DMS79 treated with DMSO at 0.1 percent for 48 hours (cell line): Measurements from ENCODE around the gene GNE.
"Not testable (repeated sequence)": the region's sequence is repeated elsewhere in the genome, so short reads cannot be mapped to it uniquely, and the experiment has no call there.

Source experiments
- DNase-seq: peaks from one replicate; lab custom pipeline; 2025; lab: John Stamatoyannopoulos, UW

GNE gene

DNA sequence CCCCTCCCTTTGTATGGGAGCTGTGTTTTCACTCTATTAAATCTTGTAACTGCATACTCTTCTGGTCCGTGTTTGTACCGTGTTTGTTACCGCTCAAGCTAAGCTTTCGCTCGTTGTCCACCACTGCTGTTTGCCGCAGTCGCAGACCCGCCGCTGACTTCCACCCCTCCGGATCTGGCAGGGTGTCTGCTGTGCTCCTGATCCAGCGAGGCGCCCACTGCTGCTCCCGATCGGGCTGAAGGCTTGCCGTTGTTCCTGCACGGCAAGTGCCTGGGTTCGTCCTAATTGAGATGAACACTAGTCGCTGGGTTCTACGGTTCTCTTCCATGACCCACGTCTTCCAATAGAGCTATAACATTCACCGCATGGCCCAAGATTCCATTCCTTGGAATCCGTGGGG, 6.6 kb upstream of the GNE start:
- DNase-seq: no peak

DNA sequence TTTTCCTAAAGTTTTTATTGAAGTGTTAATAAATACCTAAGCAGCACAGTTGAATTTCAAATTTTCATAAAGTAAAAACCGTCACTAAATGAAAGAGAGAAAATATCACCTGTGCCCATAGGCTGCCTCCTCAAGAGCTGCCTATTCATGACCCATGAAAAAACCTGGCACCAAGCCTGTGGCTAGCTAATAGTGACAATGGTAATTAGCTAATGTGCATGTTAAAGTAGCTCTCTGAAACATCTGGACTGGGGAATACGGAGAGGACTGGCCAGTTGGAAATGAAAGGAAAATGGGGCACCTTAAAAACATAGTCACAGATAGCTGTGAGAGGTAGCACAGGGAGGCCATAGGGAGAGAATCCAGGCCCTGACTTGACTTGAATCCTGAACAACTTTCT, 5.4 kb upstream of the GNE start:
- peak; percentile 96 for DNase-seq

DNA sequence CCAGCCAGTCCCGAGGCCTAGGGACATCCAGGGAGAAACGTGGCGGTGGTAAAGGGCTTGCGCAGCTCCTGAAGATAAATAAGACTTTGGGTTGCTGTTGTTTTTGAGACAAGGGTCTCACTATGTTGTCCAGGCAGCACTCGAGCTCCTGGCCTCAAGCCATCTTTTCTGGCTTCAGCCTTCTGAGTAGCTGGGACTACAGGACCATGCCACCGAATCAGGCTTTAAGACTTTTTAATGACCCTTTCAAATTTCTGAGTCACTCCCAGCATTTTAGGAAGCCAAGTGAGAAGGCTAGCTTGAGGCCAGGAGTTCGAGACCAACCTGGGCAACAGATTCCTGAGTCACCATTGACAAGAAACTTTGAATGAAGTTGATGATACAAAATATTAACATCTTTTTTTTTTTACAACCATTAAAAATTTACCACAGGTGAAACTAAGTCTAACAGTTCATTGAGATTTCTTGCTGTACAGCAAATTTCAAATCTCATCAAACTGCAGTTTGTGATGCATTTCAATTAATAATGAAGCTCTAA, 817 bp upstream of the GNE start:
- DNase-seq: no peak

DNA sequence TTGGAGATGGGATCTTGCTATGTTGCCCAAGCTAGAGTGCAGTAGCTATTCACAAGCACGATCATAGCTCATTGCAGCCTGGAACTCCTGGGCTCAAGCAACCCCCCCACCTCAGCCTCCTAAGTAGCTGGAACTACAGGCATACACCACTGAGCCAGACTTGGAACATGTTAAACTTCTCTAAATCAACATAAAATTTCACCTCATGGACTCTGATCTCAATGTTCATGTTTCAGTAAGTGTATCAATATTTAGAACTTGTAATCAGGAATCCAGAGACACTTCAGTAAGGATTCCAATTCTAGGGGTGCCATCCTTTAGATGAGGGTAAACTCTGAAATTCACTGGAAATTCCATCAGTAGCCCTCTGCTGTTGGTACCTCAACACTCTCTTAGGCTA, 6.8 kb downstream of the GNE start:
- DNase-seq: no peak

DNA sequence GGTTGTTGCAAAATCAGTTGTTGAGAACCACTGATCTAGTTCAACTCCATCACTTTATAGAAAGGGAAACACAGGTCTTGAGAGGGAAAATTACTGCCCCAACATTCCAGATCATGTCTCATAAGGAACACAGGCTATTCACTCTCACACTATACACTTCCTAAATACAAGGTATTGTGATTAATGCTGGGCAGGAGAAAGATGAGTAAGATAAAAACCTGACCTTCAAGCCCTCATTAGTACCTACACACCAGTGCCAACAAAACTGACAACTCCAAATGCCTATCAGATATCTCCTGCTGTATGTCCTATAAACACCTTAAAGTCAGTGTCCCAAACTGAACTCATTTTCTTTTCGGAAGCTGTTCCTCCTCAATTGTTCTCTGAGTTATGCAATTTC, 8.2 kb downstream of the GNE start:
- no peak for DNase-seq

DNA sequence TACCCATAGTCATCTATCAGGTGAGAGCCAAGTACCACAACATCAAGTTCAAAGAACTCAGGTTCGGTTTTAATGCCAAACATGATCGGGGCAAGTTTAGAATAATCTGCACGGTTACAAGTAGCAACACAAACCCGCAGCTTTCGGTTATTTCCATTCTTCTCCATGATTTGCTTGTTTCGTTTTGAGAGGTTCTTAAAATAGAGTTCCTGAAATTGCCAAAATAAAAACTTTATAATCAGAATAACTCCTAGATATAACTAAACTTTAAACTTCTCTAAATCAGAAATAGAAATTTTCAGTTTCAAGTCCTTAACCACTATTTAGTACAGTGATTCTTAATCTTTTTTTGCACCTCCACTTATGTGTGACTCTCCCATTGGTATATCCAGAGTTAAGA, 9.1 kb downstream of the GNE start:
- DNase-seq: no peak

DNA sequence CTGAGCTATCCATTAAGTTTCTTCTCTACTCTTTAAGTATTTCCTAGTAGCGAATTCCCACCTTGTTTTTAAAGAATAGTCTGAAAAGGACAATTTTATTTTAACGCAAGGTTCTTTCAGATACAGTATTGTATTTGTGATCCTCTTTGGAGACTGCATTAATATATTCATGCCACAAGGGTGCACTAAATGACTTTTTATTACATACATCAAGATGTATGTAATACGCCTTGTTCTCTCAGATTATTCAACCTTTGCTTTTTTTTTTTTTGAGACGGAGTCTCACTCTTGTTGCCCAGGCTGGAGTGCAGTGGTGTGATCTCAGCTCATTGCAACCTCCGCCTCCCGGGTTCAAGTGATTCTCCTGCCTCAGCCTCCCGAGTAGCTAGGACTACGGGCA, 10.2 kb downstream of the GNE start:
- DNase-seq: not testable (repeated sequence)

DNA sequence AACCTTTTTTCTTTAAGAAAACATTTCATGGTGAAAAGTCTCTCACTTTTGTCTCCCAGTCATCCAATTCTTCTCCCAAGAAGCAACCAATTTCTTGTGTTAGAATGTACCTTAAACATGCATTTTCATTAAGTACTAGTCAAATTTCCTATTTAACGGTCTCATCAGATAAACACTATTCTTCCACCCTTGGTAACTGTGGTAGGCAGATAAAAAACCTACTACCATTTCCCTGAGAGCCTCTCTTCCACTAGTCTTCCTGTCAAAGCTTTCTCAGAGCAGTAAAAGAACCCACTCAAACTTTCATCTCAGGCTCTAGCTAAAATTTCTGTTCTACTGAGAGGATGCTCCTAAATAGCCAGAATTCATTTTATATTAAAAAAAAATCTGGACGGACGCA, 10.9 kb downstream of the GNE start:
- no peak for DNase-seq

DNA sequence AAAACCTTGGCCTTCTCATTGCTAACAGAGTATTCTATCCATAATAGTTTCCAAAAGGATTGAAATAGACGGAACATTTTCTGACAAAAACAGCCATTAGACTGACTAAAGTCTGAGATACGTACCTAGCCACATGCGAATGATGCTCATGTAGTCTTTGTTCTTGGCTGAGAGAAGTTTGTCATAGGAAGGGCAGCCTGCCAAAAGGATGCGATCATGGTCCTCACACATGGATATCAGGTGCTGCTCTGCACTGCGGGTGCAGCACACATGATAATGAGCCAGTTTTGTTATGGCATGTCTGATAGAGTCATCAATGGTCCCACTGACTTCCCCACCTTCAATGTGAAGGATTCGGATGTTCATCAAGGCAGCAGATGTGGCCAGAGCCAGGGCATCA, 12.3 kb downstream of the GNE start:
- no peak for DNase-seq

DNA sequence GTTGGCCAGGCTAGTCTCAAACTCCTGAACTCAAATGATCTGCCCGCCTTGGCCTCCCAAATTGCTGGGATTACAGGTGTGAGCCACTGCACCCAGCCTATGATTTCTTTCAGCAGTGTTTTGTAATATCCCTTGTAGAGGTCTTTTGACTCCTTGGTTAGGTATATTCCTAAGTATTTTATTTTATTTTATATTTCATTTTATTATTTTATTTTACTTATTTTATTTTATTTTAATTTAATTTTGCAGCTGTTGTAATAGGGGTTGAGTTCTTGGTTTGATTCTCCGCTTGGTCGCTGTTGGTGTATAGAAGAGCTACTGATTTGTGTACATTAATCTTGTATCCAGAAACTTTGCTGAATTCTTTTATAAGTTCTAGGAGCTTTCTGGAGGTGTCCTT, 18.6 kb downstream of the GNE start:
- not testable (repeated sequence) for DNase-seq

DNA sequence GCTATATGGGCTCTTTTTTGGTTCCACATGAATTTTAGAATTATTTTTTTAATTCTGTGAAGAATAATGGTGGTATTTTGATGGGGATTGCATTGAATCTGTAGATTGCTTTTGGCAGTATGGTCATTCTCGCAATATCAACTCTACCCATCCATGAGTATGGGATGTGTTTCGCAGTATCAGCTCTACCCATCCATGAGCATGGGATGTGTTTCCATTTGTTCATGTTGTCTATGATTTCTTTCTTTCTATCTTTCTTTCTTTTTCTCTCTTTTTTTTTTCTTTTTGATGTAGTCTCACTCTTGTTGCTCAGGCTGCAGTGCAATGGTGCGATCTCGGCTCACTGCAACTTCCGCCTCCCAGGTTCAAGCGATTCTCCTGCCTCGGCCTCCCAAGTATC, 19.0 kb downstream of the GNE start:
- not testable (repeated sequence) for DNase-seq

DNA sequence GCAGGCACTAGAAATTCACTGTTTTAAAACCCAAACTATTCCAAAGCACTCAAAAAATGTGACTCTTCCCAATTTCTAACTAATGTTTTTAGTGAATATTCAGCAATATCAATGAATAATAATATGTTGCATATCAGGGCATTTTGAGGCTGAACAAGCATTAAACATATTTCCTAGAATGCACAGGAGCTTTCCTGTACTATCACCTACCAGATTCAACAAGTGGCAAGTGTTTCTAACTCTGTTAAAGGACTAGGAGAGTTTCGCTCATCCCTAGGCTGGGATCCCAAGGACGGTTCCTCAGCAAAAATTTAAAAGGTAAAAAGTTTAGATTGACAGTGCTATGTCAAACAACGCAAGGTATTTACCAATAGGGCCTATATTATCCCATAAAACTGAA, 21.0 kb downstream of the GNE start:
- no peak for DNase-seq

DNA sequence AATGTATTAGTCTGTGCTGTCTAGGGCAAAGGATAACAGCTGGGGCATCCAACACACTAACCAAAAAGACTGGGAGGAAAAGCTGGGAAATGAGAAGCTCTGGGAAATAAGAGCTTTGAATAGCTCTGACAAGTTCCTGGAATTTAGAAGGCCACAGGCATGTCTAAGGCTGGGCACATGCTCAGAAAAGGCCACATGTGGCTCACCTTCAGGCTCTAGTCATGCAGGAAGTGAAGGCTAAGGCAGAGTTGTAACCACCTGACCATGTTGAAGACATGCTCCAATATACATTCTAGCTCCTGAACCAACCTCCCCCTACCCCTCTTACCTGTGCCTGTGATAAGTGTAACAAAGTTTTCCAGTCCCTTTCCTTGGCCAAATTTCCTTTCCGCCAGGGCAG, 35.8 kb downstream of the GNE start:
- DNase-seq: no peak

DNA sequence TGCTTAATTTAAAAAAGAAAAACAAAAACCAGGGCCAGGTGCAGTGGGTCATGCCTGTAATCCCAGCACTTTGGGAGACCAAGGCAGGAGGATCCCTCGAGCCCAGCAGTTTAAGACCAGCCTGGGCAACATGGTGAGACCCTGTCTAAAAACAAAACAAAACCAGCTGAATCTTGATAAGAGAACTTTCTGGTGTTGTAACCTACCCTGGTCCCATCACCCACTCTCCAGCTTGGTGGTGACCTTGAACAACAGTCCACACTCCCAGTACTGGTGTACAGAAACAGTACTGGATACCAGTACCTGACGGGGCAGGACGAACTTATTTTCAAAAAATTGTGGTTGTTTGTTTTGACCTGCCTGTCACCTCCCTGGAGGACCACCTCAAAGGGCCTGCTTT, 36.6 kb downstream of the GNE start:
- DNase-seq: no peak

DNA sequence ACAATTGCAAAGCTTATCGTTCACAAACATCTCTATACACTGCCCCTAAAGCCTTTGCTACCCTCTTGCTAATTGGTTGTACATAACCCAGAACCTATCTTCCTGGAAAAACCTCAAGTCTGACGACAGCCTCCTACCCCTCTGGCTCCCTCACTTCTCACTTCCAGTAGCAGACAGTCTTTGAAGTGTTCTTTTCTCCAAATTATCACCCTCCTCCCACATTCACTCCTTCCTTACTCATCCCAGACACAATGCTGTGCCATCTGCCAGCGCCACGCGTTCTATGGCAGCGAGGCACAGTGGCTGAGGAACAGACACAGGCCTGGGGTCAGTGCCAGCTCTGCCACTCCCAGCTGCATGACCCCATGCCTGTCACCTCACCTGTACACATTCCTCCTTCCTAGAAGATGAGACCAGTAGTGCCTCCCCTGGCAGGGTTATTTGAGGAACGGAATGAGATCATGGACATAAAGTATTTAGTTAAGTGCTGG, 39.8 kb downstream of the GNE start:
- no peak for DNase-seq

DNA sequence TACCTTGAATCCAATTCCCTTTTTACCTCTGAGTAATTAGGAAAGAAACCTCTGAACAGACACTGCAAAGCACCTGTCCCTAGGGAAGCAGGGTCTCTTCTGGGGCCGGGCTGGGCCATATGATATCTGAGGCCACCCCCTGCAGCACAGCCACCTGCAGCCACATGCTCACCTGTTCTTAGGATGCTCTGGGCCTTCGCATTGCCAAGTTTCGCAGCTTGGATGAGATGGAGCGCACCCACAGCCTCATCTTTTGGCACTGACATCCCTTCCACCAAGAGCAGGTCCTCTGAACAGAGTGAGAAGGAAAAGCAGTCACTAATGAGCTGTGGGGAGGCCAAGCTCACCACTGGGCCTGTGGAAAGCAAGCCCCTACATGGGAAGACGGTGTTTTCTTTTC, 40.2 kb downstream of the GNE start:
- no peak for DNase-seq

DNA sequence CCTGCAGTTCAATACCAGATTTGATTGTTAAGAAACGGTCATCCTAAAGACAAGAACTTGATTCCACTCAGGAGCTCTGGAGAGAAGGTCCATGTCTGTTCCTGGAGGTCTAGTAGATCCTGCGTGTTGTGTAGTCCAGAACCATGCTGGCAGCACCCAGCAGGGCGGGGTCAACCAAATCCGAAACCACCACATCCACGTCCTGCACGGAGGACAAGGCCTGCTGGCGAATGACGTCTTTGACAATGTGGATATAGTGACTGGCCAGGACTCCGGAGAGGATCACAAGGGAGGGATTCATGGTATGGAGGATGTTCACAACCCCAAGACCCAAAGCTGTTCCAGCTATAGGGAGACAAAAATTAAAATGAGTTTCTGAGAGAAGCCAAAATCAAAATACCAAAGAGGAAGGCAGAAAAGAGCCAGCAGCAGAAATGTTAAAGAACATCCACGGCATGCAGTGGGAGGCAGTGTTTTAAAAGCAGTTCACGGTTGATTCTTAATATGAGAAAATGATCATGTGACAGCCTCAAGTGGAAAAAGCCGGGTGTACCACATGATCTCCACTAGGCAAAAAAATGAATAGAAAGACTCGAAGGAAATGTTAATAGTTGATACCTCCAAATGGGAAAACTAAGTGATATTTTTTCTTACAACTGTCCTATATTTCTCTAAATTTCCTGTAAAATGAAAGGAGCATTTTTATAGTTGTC, 40.8 kb downstream of the GNE start:
- peak; percentile 16 for DNase-seq

DNA sequence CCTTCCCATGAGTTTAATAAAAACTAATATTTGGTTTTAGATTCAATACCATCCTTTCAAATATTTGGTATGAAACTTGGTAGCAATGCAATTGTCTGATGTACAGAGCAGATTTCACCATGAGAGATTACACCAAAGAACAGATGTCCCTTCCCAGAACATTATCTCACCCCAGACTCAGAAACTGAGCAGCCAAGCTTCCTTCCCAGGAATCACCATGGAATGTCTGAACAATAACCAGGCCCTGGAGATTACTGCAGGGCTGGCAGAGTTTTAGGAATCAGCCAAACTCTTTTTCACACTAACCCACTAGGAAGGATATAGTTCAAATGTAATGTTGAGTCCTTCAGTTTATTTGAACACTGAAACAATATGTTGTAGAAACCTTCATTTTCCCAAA, 43.7 kb downstream of the GNE start:
- DNase-seq: no peak

DNA sequence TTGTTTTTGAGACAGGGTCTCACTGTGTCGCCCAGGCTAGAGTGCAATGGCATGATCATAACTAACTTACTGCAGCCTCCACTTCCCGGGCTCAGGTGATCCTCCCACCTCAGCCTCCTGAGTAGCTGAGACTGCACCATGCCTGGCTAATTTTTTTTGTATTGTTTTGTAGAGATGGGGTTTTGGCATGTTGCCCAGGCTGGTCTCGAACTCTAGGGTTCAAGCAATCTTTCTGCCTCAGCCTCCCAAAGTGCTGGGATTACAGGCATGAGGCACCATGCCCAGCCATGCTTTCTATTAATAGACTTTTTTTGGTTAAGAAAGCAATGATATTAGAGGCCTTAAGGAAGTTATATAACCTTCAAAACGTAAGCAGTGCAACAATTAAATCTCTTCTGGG, 44.3 kb downstream of the GNE start:
- no peak for DNase-seq

DNA sequence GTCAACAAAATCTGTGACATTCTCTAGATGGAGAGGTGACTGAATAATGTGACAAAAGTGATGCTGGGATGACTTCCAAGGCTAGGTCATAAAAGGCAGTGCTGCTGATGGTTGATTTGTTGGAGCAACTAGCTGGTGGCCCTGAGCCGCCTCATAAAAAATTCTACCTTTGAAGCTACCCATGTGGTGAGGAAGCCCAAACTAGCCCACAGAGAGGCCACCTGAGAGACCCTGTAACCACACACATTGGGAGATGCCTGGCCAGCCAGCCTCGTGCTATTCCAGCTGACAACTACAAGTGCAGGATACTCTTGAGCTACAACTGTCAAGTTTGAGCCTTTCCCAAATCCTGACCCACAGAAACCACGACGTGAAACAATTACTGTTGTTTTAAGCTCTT, 44.9 kb downstream of the GNE start:
- DNase-seq: no peak

DNA sequence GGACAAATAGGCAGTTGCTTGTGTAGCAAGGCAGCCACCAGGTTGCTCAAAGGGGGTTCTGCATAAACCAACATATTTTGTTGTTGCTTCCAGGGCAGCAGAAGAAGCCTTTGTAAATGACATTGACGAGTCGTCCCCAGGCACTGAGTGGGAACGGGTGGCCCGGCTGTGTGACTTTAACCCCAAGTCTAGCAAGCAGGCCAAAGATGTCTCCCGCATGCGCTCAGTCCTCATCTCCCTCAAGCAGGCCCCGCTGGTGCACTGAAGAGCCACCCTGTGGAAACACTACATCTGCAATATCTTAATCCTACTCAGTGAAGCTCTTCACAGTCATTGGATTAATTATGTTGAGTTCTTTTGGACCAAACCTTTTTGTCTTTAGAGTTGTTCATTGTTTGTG, 46.7 kb downstream of the GNE start:
- DNase-seq: no peak

DNA sequence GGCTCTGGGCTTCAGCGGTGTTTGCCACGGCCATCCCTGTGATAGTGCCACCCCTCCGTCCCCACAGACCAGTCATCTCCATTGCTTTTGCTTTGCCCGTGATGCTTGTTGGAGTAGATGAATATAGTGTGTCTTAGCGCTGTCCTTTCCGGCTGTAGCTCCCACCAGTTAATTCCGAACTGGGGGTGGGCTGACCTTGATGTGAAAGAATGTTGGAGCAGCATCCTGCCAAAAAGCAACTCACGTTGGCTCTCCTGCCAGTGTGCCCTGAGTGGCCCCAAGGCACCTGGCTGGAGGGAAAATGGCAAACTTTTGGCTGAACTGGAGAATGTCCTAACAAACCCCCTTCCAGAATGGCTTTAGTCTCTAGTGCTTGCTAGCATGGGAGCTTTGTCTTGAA, 47.5 kb downstream of the GNE start:
- no peak for DNase-seq

DNA sequence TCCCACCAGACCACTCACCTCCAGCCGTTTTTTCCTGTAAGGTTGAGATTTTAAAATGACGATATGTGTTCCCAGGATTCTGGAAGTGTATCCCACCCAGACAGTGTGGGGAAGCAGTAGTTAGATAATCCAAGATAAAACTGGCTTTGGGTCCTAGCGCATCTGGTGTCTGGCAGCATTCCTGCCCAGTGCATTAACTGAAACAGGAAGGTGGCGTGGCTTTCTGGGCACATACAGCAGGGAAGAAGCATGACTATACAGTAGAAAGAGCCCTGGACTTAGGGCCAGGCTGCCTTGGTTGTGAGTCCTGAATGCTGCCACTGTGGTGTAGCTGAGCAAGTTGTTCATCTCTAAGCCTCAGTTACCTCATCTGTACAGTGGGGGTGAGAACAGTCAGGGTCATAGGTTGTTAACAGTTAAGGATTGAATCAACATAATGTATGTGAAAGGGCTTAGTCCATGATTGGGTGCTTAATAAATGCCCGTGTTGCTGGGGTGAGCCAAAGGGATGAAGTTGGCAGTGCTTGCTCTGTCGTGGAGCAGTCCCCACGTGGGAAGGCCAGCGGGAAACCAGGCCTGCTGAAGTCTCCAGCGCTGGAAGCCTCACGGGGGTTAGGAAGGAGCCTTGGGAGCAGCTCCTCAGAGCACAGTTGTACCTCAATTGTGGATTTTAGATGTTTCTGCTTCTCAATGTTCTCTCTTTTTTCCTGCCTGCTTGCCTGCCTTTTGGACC, 49.6 kb downstream of the GNE start:
- DNase-seq: no peak
